ENCODE results near the gene LEFTY2.

- TF ChIP-seq ELK1 (IDR thresholded peaks at IDR 0.05; ENCODE audit: low read depth, low read length) = no peak
- no peak for TF ChIP-seq MYC (IDR thresholded peaks at IDR 0.05; ENCODE audit: borderline replicate concordance, low read length)
- TF ChIP-seq FOSB (CRISPR knock-in tag; IDR thresholded peaks at IDR 0.05) = no peak
- TF ChIP-seq HOXA7 (CRISPR knock-in tag; IDR thresholded peaks at IDR 0.05) = no peak
These were observed 3.4 kb upstream of the LEFTY2 start for GRCh38 chr1:225944387-225944786.

All from A549 (cell line).